ENCODE data around the gene SPRTN.

- TF ChIP-seq POLR2A (IDR thresholded peaks at IDR 0.05; ENCODE audit: low read depth, low read length) (no peak), POU2F2 (IDR thresholded peaks at IDR 0.05; ENCODE audit: low read depth, low read length) (no peak), POLR2AphosphoS5 (IDR thresholded peaks at IDR 0.05; ENCODE audit: low read depth, low read length) (no peak)
Measured at GRCh38 chr1:231386466-231386865, 48.4 kb downstream of the SPRTN start.

All from GM12891 (cell line).